Measurements from ENCODE around the gene DGLUCY.
"Not testable (repeated sequence)": the region's sequence is repeated elsewhere in the genome, so short reads cannot be mapped to it uniquely, and the experiment has no call there.

The DGLUCY gene, protein sequence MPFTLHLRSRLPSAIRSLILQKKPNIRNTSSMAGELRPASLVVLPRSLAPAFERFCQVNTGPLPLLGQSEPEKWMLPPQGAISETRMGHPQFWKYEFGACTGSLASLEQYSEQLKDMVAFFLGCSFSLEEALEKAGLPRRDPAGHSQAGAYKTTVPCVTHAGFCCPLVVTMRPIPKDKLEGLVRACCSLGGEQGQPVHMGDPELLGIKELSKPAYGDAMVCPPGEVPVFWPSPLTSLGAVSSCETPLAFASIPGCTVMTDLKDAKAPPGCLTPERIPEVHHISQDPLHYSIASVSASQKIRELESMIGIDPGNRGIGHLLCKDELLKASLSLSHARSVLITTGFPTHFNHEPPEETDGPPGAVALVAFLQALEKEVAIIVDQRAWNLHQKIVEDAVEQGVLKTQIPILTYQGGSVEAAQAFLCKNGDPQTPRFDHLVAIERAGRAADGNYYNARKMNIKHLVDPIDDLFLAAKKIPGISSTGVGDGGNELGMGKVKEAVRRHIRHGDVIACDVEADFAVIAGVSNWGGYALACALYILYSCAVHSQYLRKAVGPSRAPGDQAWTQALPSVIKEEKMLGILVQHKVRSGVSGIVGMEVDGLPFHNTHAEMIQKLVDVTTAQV

DNA sequence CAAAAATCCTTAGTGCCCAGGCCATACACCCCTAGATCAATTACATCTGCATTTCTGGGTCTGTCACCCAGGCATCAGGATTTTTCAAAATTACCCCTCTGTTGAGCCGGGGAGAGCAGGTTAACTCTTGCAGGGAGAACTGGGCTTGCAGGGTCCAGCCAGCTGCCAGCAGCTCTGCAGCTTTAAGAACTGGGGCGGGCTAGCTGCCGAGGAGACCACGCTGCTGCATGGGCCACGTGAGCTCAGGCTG, at the start of gene DGLUCY:
Gene DGLUCY, plus strand, starts transcription at position 245 of the 250 bp plus-strand sequence. CDS start 46,222 bp downstream, outside the sequence.
- DNase-seq: peak; percentile 94

DNA sequence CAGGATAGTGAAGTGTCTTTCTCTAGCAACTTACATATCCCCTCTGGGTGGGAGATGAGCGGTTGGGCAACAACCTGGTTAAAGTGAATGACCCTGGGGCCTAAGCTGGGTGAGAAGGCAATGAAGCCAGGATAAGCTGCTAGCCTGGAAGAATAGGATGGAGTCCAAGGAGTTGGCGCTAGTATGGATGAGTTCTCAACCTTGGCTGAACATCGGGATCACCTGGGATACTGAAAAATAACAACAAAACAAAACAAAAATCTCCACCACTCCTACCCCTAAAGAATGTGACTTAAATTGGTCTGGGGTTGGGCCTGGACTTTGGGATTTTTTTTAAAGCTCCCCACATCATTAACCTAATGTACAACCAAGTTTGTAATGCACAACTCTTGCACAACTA, 48.6 kb upstream of the DGLUCY start:
- DNase-seq: no peak

DNA sequence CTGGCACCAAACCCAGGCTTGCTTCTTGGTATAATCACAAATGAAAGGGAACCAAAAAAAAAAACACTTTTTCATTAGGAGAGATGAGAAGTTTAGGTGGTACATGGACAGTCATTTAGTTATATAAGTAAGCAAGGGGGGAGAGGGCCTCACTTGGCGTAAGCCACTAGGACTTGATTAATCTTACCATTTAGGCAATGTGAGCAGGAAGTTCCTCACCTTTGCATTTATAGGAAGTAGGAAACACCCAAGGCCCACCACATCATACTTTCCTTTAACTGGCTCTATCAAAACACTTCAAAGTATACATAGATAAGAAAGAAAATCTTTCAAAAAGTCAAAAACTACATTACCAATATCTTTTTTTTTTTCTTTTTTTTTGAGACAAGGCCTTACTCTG, 46.7 kb upstream of the DGLUCY start:
- DNase-seq: no peak

DNA sequence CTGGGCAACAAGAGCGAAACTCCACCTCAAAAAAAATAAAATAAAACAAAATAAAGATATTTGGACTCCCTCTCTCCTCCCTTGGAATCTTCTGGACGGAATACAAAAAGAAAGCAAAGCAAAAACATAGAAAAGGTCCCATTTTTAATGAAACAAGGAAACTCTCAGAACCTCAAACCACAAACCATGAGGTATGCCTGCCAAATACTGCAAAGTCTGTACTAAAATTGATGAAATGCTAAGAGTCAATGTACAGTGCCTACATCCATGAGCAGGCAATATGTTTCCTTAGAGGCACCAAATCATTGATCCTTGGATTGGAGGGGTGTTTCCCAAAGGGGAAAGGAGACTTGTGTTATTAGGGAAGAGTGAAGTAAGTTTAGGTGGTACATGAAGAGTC, 45.2 kb upstream of the DGLUCY start:
- DNase-seq: peak; percentile 52

DNA sequence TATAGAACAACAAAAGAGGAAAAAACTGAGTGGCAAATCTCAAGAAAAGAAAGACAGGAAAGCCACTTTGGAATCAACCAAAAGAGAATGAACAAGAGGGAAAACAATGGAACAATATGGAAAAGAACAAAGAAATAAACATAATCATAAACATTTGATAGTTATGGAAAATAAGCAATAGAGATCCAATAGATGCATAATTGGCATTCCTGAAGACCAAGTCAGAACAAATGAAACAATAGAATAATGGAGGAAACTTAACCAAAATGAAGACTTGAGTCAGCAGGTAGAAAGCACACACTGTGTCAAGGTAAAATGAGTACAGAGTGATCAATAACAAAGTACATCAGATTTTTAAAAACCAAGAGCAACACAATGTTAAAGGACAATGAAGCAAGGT, 43.3 kb upstream of the DGLUCY start:
- DNase-seq: no peak

DNA sequence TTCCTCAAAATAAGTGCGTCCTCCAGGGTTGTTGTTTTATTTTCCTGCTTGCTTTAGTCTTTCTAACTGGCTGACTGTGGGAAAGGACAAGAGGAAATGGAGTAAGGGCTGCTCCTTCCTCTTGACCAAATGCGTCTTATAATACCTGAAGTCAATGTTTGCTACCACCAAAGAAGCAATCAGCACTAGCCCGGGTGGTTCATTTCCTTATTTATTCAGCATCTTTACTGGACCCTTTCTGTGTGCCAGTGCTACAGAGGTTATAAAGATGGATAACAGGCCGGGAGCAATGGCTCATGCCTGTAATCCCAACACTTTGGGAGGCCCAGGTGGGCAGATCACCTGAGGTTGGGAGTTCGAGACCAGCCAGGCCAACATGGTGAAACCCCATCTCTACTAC, 38.3 kb upstream of the DGLUCY start:
- DNase-seq: no peak

DNA sequence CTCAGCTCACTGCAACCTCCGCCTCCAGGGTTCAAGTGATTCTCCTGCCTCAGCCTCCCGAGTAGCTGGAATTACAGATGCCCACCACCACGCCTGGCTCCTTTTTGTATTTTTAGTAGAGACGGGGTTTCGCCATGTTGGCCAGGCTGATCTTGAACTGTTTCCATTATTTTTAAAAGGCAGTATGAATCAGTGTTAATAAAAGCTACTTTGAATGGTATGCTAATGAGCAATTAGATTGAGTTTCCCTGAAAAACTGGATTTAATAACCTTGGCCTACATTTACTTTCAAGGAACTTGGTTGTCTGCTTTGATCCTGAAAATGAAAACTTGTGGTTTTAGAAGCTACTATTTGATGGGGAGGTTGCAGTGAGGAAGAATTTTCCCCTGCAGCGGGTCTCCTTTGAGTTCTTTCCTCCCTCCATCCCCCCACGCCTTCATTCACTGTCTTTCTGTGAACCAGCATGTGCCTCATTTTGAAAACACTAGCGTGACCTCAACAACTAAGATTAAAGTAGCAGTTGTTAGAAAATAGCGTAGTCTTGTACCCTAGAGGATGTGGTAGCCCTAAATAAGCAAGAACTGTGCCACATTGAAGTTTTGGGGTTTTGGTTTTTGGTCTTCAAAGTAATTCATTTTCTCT, 35.7 kb upstream of the DGLUCY start:
- peak; percentile 15 for DNase-seq

DNA sequence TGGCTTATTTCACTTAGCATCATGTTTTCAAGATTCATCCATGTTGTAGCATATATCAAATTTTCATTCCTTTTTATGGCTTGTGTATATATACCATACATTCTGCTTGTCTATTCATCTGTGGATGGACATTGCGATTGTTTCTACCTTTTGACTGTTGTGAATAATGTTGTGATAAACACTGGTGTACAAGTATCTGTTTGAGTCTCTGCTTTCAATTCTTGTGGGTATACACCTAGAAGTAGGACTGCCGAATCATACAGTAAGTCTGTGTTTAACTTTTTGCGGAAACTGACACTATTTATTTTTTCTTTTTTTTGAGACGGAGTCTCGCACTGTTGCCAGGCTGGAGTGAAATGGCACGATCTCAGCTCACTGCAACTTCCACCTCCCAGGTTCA, 33.8 kb upstream of the DGLUCY start:
- DNase-seq: no peak

DNA sequence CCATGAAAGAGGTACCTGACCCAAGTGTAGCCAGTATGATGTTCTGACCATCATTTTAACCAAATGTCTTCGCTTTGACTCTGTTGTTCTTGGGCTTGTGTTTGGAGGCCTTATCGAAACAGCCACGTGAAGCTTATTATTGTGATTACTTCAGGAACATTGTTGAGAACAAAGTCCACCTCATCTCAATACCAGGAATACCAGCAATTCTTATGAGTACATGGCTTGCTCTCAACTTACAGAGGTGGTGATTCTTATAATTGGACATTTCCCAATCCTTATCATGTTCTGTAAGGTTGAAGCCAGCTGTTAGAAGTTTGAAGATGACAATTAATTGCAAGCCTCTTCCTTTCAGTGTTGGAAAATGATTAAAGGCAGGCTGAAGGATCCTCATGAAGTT, 31.6 kb upstream of the DGLUCY start:
- DNase-seq: no peak

DNA sequence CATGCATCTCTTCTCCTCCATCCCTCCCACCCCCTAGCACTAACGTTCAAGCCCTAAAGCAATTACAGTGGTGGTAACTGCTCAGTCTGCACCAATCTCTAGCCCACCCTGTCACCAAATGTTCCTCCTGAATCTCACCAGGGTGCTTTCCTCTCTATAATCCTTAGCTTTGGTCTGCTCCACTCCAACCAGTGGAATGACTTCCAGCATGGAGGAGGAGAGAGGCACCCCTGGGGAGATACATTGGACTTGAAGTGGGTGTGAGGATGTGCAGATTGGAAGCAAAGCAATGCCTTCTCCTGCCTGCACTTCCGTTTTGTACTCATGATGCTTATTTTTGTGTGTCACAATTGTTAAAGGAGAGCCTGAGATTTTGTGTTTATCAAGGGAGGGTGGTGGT, 29.4 kb upstream of the DGLUCY start:
- DNase-seq: no peak

DNA sequence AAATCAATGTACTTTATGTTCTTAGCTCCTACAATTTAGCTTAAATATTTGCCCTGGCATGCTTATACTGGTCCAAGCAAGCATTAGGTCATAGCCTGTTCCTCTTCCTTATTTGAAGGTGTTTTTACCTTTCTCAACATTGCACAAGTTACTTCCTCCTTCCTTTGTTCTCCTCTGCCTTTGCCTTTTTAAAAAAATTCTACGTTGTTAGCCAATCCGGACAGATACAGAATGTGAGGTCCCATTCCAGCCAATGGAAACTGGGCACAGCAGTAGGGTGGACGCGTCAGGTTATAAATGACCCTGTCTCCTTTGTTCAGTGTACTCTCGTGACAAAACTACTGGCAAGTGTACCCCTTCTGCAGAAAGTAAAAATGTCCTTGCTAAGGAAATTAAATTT, 26.4 kb upstream of the DGLUCY start:
- DNase-seq: not testable (repeated sequence)

DNA sequence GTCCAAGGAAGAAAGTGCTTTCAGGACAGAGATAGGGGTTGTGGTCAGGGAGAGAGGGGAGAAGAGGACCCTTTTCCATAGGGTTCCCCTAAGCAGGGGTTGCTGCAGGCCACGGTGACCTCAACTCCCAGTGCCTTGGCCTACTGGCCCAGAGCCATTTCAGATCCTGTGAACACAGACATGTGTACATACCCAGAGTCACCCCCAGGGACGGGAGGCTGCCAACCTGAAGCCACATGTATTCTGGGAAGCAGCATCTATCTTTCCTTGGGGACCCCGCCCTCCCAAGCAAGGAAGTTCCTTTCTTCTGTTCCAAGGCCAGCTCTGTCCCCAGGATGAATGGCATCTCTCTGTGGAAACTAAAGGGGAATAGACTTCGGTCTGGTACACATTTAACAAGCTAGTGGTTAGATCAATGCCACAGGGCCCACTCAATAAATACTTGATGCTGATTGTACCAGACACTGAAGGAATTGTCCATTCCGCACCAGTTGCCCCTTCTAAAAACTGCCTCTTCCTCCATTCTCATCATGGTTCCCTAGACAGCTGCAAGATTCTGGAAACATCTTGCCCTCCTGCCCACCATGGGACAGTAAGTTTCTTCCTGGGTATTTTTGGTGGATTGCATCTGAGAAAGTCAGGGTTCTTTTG, 25.2 kb upstream of the DGLUCY start:
- no peak for DNase-seq

DNA sequence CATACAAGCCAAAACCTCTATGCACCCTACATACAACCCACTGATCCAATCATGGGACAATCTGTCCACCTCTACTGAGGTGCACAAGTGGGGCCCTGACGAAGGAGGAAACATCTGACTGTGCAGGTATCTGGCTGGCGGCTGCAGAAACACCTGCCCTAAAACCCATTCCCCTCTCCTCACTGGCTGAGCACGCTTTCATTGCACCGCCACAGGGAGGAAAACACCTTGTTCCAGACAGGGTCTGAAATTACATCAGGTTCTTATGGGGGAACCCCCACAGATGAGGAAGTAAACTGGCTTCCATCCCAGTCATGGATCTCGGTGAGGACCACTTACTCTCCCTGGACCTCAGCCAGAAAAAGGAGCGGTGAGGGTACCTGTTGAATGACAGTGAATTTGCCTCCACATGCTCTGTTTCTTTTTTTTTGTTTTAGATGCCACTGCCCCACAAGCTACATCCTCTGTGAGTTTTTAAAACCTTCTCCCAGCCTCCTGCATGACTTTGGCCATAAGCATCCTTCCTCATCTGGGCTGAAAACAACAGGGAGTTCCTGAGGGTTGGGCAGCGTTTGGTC, 23.8 kb upstream of the DGLUCY start:
- DNase-seq: no peak

DNA sequence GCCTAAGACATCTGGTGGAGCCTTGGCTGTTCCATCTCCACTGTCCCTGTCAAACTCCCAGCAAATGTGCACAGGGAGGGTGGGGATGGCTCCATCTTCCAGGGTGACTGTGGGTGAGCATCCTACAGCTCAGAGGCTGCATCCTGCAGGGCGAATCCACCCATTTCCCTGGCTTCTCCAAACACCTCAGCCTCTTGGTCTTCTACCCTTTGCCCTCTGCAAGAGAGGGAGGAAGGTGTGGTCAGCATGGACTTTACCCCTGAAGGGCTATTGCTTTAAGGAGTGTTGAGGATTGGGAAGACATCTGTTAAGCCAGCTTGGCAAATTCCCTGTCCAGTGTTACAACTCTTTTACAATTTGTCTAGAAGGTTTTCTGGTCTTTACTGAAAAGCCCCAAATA, 23.1 kb upstream of the DGLUCY start:
- no peak for DNase-seq

DNA sequence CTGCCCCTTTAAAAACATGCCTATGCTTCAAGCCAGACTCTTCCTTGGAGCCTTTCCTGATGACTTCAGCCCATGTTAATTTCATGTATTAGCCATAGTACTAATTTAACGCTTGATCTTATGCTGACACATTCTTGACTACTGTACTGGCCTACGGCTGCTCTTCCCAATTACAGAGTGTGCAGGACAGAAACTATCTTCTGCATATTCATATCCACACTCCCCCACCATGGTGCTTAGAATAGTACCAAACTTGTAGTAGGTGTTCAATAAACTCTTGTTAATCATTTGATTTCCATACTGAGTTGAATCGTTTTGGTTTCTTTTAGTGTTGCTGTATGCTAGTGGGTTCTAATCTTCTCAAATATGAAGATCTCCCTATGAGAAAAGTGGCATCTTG, 21.8 kb upstream of the DGLUCY start:
- no peak for DNase-seq

DNA sequence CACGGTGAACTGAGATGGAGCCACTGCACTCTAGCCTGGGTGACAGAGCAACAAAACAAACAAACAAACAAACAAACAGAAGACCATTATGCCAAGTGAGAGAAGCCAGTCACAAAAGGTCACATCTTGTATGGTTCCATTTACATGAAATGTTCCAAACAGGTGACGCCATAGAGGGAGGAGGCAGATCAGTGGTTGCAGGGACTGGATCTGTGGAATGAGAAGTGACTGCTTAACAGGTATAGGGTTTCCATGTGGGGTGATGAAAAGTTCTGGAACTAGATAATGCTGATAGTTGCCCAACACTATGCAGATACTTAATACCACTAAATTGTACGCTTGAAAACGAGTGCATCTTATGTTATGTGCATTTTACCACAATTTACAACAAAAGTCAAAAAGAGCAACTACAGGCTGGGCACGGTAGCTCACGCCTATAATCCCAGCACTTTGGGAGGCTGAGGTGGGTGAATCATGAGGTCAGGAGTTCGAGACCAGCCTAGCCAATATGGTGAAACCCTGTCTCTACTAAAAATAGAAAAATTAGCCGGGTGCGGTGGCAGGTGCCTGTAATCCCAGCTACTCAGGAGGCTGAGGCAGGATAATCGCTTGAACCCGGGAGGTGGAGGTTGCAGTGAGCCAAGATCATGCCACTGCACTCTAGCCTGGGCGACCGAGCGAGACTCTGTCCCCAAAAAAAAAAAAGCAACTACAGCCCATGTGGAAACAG, 20.0 kb upstream of the DGLUCY start:
- not testable (repeated sequence) for DNase-seq

DNA sequence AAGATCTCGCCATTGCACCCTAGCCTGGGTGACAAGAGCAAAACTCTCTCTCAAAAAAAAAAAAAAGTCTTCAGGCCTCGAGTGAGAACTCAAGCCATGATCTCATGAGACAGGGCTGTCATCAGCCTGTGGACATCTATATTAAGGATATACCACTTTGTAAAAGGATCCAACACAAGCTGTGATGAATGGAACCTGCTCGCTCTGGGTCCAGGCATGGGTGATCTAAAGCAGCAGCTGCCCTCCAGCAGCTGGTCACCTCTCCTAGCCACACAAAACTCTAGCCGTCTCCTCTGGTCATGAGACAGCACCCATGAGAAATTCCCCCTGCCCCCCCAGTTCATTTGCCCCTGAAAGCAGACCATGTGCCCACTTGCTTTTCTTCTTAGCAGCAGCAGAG, 19.1 kb upstream of the DGLUCY start:
- DNase-seq: no peak

DNA sequence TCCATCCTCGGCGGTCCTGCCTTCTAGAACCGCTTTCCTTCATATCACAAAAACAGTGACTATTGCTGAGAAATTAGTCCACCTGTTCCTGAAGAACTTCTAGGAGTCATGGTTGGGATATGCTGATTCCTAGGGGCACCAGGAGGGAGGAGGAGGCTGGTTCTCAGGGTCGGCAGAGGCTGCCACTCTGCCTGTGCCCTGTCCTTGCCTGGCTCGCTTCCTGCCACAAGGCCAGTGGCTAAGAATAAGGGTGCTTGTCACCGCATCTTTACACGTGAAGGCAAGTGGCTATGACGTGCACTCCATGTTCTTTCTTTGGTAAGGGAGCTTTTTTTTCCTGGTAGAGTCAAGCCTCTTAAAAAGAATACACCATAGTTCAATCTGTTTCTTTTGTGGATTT, 18.7 kb upstream of the DGLUCY start:
- no peak for DNase-seq

DNA sequence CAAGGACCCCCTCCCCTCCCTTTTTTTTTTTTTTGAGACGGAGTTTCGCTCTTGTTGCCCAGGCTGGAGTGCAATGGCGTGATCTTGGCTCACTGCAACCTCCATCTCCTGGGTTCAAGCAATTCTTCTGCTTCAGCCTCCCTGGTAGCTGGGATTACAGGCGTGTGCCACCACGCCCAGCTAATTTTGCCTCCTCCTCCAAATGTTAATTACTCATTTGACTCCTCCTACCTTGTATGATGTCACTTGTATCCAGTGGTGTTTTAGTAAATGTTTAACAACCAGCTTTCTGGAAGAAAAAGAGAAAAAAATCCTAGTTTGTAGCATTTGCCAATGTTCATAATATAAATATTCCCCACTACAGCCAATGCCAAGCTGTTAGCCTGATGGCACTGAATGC, 16.2 kb upstream of the DGLUCY start:
- DNase-seq: not testable (repeated sequence)

DNA sequence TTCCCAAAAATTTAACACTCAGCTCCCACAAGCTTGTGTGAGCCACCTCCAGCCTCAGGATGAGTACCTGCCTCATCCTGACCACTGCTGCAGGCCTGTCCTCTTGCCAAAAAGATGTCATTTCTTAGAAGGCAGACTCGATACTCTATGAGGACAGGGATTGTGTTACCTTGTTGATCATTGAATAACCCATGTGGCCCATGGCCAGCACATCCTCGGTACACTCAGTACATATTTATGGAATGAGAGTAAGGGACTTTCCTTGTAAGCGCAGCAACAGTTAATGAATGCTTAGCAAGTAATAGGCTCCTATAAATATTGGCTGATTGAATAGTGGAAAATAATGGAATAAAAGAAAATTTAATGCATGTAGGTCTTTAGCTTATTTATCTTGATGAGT, 15.3 kb upstream of the DGLUCY start:
- no peak for DNase-seq

DNA sequence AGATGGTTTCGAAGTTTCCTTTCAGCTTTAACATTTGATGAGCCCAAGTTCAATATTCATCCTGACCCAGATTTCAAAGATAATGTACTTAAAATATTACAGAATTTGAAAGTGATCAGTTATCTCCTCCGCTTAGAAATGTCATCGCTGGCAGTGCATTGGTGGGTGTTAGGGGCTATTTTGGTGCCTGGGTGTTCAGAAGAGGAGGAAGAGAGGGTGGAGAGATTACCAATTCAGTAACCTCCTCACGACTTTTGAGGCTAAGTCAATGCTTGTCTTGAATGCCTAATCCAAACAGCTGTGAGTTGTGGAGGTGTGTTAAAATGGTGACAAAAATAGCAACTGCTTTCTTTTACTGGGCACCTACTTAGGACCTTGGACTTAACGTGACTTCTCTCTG, 13.8 kb upstream of the DGLUCY start:
- DNase-seq: no peak

DNA sequence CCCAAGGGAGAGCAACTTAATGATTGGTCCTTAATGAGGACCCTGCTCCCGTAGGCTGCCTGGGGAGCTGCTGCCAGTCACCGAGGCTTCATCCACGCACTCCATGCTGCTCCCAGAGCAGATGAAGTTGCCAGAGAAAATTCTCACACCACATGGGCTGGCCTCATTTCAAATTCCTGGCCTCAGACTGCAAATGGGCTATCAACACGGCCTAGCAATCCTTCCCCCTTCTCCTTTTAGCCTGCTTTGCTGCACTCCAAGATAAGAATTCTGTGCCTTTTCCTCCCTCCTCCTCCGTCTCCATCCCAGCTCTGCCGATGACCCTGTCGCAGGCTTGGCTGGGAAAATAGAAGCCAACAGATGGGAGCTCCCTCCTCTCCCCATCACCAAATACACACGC, 10.8 kb upstream of the DGLUCY start:
- DNase-seq: no peak
